AG08395 (cell line): ENCODE data around the gene CCDC126.
"Not testable (repeated sequence)": the region's sequence is repeated elsewhere in the genome, so short reads cannot be mapped to it uniquely, and the experiment has no call there.

ENCODE experiments used
- DNase-seq: peaks from one replicate; pipeline ENCODE4 v3.0.0; 2012; ENCODE audit warnings: mixed read lengths, low spot score

Gene CCDC126

GRCh38 chr7:23628370-23628769 is 31.2 kb downstream of the CCDC126 start:
- DNase-seq = no peak

GRCh38 chr7:23633417-23633816 is 36.2 kb downstream of the CCDC126 start:
- no peak for DNase-seq

- DNase-seq = no peak
Observed at GRCh38 chr7:23645822-23646221, 48.6 kb downstream of the CCDC126 start.

DNA sequence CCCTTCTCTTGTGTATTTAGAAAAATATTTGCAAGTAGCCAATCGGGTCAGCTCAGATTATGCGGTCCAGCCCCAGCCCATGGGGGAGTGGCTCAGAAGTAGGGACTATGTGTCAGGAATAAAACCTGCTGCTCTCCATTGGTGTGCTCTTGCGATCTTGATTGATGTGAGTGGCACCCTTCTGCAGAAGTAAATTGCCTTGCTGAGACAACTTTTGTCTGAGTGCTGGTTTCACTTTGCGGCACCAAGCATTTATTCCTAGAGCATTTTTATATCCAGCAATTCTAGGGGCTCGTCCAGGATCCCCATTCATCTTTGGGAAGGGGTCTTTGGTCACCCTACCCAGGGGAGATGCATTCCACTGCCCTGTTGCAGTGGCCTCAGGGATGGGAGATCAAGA is 56.8 kb downstream of the CCDC126 start:
- no peak for DNase-seq

- DNase-seq = no peak
Observed at GRCh38 chr7:23654508-23654907, 57.3 kb downstream of the CCDC126 start.

DNA sequence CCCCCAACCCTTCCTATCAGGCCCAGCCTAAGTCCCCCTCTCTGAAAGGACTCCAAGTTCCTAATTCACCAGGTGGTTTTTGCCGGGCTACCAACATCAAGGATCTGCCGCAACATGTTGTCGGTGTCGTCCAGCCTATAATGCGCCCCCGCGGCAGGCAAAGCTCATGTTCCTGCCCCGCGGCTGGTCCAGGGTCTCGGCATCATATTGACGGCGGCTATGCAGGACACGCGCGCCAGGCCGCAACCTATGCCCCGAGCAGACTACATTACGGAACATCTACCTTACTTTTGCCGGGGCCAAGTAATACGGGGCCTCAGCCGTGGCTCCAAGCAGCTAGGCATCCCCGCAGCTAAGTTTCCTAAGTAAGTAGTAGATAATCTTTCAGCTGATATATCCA is 58.3 kb downstream of the CCDC126 start:
- no peak for DNase-seq

DNA sequence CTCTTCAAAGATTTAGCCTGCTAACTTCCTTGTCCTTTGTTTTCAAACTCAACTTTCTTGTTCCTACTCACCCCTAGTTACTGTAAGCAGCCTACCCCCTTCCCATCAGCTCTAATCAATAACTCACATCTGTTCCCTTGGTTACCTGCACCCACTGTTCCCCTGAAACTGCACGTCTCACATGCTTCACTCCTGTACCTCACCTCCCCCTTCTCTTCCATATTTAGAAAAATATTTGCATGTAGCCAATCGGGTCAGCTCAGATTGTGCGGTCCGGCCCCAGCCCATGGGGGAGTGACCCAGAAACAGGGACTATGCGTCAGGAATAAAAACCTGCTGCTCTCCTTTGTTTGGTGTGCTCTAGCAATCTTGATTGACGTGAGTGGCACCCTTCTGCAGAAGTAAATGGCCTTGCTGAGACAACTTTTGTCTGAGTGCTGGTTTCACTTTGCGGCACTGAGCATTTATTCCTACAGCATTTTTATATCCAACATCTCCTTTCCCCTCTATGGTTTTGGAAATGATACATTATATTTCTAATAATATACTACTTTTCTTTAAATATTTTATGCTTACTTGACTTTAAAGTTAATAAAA is 61.7 kb downstream of the CCDC126 start:
- DNase-seq = no peak

- DNase-seq = no peak
Observed at GRCh38 chr7:23661385-23661784, 64.2 kb downstream of the CCDC126 start.

DNA sequence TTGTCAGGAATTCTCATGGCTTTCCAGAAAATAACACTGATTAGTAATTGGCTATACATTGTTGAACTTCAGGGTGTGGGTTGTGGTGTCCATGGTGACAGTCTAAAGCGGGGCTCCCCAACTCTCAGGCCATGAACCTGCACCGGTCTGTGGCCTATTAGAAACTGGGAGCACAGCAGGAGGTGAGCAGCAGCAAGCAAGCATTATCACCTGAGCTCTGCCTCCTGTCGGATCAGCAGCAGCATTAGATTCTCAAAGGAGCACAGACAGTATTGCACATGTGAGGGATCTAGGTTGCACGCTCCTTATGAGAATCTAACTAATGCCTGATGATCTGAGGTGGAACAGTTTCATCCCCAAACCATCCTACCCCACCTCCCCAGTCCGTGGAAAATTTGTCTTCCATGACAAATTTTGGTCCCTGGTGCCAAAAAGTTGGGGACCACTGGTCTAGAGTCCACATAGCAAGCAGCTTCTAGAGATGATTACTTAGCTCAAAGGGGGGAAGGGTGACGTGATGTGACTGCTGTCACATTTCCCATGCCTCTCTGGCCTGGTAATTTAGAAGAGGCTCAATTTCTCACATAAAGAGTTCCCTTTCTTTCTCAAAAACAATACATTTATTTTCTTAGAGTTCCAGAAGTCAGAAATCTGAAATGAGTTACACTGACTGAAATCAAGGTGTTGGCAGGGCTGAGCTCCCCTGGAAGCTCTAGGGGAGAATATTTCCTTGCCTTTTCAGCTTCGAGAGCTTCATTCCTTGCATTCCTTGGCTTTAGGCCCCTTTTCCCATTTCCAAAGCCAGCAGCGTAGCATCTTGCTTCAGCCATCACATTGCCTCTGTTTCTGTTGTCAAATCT is 65.2 kb downstream of the CCDC126 start:
- peak; percentile 13 for DNase-seq

DNA sequence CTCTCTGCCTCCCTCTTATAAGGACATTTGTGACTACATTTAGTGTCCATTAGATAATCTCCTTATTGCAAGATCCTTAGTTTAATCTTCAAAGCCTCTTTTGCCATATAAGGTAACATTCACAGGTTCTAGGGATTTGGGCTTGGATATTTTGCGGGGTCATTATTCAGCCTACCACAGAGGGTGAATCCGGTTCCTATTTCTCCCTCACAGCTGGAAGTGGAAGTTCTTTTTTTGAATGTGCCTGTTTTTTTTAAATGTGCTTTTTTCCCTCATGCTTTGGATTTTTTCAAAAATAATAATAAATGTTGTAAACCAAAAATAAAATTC is 65.8 kb downstream of the CCDC126 start:
- no peak for DNase-seq

GRCh38 chr7:23664122-23664521 is 66.9 kb downstream of the CCDC126 start:
- DNase-seq = no peak

- no peak for DNase-seq
Observed at GRCh38 chr7:23672033-23672432, 74.9 kb downstream of the CCDC126 start.

GRCh38 chr7:23679898-23680413 is 82.8 kb downstream of the CCDC126 start, which contains the start of gene FAM221A:
Gene FAM221A (plus strand): TSS chr7:23680199. CDS start chr7:23680219, 20 bp downstream.
- peak; percentile 76 for DNase-seq

- DNase-seq = peak; percentile 31
Observed at GRCh38 chr7:23680414-23681405, 83.5 kb downstream of the CCDC126 start.

DNA sequence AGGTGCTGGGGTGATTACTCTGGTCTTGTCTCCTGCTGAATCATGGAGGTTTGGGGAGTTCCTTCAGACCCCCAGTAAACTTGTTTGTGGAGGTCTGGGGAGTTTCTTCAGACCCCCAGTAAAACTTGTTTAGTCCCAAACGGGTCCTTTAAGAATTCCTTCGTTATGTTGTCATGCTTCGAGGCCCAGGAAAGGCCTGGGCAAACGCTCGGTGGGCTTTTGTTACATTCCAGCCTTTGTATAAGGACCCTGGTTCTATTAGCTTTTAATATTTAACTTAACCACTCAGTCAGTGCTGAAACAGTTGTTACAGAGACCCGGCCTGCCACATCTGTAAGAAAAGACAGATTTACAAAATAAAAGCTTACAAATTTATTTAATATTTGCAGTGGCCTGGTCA is 86.9 kb downstream of the CCDC126 start:
- DNase-seq = not testable (repeated sequence)

GRCh38 chr7:23685731-23686130 is 88.5 kb downstream of the CCDC126 start:
- DNase-seq = no peak

DNA sequence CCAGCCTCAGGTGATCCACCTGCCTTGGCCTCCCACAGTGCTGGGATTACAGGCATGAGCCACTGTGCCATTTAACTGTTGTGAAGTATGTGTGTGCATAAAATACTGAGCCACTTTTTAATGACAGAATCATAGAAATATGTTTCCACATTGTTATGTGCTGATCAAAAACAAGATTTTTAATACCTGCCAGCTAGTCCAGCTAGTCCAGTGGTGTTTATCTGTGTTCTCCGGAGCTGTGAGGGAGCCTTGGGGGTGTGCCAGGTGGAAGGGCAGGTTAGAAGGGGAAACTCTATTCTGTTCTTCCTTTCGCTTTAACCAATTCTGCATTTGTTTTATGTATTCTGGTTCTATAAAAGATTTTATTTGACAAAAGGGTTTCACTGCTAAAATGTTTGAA is 89.8 kb downstream of the CCDC126 start:
- no peak for DNase-seq

- no peak for DNase-seq
Observed at GRCh38 chr7:23689165-23689564, 92.0 kb downstream of the CCDC126 start.

DNA sequence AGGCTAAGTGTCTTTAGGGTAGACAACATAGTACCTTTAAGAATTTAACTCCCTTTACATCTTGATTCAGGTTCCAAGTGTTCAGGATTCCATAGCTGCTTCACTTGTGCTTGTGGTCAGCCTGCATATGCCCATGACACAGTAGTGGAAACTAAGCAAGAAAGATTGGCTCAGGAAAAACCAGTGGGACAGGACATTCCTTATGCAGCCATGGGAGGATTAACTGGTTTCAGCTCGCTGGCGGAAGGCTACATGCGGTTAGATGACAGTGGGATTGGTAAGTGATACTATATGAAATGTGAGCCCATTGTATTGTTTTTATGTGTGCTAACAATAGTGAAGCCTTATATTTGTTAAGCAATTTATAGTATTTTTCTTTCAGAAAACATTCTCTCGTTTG is 94.1 kb downstream of the CCDC126 start:
- no peak for DNase-seq

- no peak for DNase-seq
Observed at GRCh38 chr7:23693224-23693623, 96.0 kb downstream of the CCDC126 start.
